ENCODE results near the gene TNPO1. TPM values are rescaled to one million over a fixed set of nuclear protein-coding genes. Genes with fewer than 3 reads are reported as not detected.
A peak's percentile ranks its signal among the peaks of the same experiment; 100 is the strongest.
"Not testable (repeated sequence)": the region's sequence is repeated elsewhere in the genome, so short reads cannot be mapped to it uniquely, and the experiment has no call there.

The TNPO1 gene
- total RNA-seq, 1 donor from 2014 or later: 316 TPM

DNA sequence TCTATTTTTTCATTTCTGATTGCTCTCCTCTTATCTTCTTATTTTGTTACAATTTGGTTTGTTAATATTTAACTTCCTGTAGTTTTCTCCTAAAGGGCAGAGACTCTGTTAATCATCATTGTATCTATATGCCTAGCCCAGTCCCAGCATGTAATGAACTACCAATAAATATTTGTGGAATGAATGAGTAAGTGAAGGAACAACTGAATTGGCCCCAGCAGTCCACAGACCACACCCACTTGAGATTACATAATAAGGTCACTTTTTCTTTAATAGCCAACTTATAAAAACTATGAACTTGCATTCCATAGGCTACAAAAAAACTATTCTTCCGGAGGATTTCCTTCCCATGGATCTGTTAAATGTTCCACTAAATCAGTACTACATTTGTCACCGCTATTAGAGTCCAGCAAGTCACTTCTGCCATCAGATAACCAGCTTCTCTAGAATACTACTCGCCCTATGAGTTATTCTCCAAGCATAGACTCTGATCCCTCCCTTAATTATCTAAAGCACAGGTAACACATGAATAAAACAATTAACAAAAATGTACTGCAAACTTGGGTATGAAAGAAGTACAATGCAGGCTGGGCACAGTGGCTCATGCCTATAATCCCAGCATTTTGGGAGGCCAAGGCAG lies 27.5 kb upstream of the TNPO1 start:
- no peak for DNase-seq (ENCODE audit: low spot score)
- Histone ChIP-seq H3K9ac (no peak overlapping the region), H3K27ac (no peak overlapping the region), H4K20me1 (ENCODE audit: low read depth) (no peaks in the 10 kb centered on the region), H3K9me3 (ENCODE audit: low read depth) (no peaks in the 10 kb centered on the region), H3K27me3 (no peaks in the 10 kb centered on the region), H3K36me3 (no peaks in the 10 kb centered on the region), H3F3A (ENCODE audit: low read depth) (no peaks in the 10 kb centered on the region), H3K4me3 (no peak overlapping the region), H3K4me2 (no peak overlapping the region), H2AFZ (replicated peaks) (no peak overlapping the region), H3K79me2 (ENCODE audit: low read depth) (no peaks in the 10 kb centered on the region), H3K4me1 (no peaks in the 10 kb centered on the region)
- TF ChIP-seq CTCF (IDR thresholded peaks at IDR 0.05) (no peak), EZH2phosphoT487 (IDR thresholded peaks at IDR 0.05) (no peak), EZH2 (IDR thresholded peaks at IDR 0.05) (no peak)
- Mint-ChIP-seq H3K4me1 (no peaks in the 10 kb centered on the region), H3K9me3 (no peaks in the 10 kb centered on the region), H3K27me3 (ENCODE audit: insufficient read depth, low read depth) (peaks cover 2% of the 10 kb centered on the region), H3K36me3 (no peaks in the 10 kb centered on the region), H3K27ac (no peak overlapping the region), H3K4me3 (no peak overlapping the region)

DNA sequence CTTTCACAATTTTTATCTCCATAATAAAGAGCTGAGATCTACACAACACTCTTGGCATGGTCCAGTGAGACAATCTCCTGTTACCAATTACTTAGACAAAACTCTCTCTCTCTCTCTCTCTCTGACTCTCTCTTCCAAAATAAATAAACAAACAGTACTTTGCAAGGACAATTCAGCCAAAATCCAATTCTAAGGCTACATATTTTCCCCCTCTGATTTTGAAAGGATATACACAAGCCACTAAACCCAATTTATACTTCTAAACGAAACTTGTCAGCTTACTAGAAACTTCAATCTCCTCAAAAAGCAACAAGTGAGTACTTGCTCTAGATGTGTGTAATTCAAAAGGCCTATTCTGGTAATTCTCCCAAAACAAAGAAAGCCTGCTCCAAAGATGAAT lies 26.3 kb upstream of the TNPO1 start:
- Histone ChIP-seq H4K20me1 (ENCODE audit: low read depth) (no peaks in the 10 kb centered on the region), H3F3A (ENCODE audit: low read depth) (no peaks in the 10 kb centered on the region), H3K27ac (no peak overlapping the region), H3K4me3 (no peak overlapping the region), H3K36me3 (no peaks in the 10 kb centered on the region), H3K9ac (no peak overlapping the region), H3K9me3 (ENCODE audit: low read depth) (no peaks in the 10 kb centered on the region), H2AFZ (replicated peaks) (no peak overlapping the region), H3K79me2 (ENCODE audit: low read depth) (no peaks in the 10 kb centered on the region), H3K4me2 (no peak overlapping the region), H3K27me3 (no peaks in the 10 kb centered on the region), H3K4me1 (no peaks in the 10 kb centered on the region)
- Mint-ChIP-seq H3K9me3 (no peaks in the 10 kb centered on the region), H3K36me3 (no peaks in the 10 kb centered on the region), H3K4me1 (no peaks in the 10 kb centered on the region), H3K27ac (peak overlapping the region; percentile 33), H3K27me3 (ENCODE audit: insufficient read depth, low read depth) (peaks cover 2% of the 10 kb centered on the region), H3K4me3 (no peak overlapping the region)
- no peak for DNase-seq (ENCODE audit: low spot score)
- TF ChIP-seq CTCF (IDR thresholded peaks at IDR 0.05) (no peak), EZH2phosphoT487 (IDR thresholded peaks at IDR 0.05) (no peak), EZH2 (IDR thresholded peaks at IDR 0.05) (no peak)

GRCh38 chr5:72792662-72793061 lies 23.8 kb upstream of the TNPO1 start:
- not testable (repeated sequence) for H3K36me3 Mint-ChIP-seq; H3K4me1 ChIP-seq; H3K9me3 Mint-ChIP-seq; H3K27me3 ChIP-seq; H3K4me3 ChIP-seq; H3K4me3 Mint-ChIP-seq; DNase-seq (ENCODE audit: low spot score); H2AFZ ChIP-seq (replicated peaks); H3K27ac Mint-ChIP-seq; H4K20me1 ChIP-seq (ENCODE audit: low read depth); H3K9ac ChIP-seq; H3K79me2 ChIP-seq (ENCODE audit: low read depth); H3K4me1 Mint-ChIP-seq; H3K36me3 ChIP-seq; H3K9me3 ChIP-seq (ENCODE audit: low read depth); H3K4me2 ChIP-seq; H3F3A ChIP-seq (ENCODE audit: low read depth); H3K27me3 Mint-ChIP-seq (ENCODE audit: insufficient read depth, low read depth); H3K27ac ChIP-seq

DNA sequence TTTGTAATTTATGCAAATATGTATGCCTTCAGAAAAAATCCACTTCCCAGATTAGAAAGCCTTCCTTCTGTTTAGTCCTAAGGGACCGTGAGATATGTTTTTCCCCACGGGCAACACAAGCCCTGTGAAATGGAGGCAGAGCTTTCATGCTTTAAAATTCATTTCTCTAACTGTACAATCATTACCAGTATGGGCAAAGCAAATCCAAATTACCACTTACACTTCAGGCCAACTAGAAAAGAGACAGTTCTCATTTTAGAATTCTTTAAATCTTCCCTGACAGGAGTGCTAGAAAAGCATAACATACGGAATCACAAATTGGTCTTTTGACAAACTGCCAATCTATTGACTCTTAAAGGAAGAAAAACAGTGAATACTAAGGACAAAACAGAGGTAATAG lies 20.5 kb upstream of the TNPO1 start:
- Histone ChIP-seq H3K36me3 (no peaks in the 10 kb centered on the region), H3K9ac (no peak overlapping the region), H3K79me2 (ENCODE audit: low read depth) (no peaks in the 10 kb centered on the region), H2AFZ (replicated peaks) (peak overlapping the region; percentile 19), H3K27ac (no peak overlapping the region), H3K4me1 (no peaks in the 10 kb centered on the region), H4K20me1 (ENCODE audit: low read depth) (no peaks in the 10 kb centered on the region), H3F3A (ENCODE audit: low read depth) (no peaks in the 10 kb centered on the region), H3K9me3 (ENCODE audit: low read depth) (no peaks in the 10 kb centered on the region), H3K27me3 (no peaks in the 10 kb centered on the region), H3K4me2 (no peak overlapping the region), H3K4me3 (no peak overlapping the region)
- no peaks in the 10 kb centered on the region for H3K36me3 Mint-ChIP-seq
- H3K9me3 Mint-ChIP-seq: no peaks in the 10 kb centered on the region
- TF ChIP-seq EZH2 (IDR thresholded peaks at IDR 0.05) (no peak), CTCF (IDR thresholded peaks at IDR 0.05) (no peak), EZH2phosphoT487 (IDR thresholded peaks at IDR 0.05) (no peak)
- no peak overlapping the region for H3K4me3 Mint-ChIP-seq
- H3K27me3 Mint-ChIP-seq (ENCODE audit: insufficient read depth, low read depth): no peaks in the 10 kb centered on the region
- no peak for DNase-seq (ENCODE audit: low spot score)
- H3K4me1 Mint-ChIP-seq: no peaks in the 10 kb centered on the region
- H3K27ac Mint-ChIP-seq: no peak overlapping the region
